Measurements from ENCODE around the gene CSK.

CSK gene

GRCh38 chr15:74799856-74800558 lies 18.1 kb downstream of the CSK start:
- no peaks in the 10 kb centered on the region for H3K27me3 ChIP-seq (ENCODE audit: insufficient read depth, low read length)
- H3K27ac ChIP-seq (ENCODE audit: low read length) = no peak overlapping the region
- no peaks in the 10 kb centered on the region for H3K9me3 ChIP-seq (ENCODE audit: insufficient read depth, low read depth, low read length)
- H3K4me1 ChIP-seq (ENCODE audit: insufficient read depth, low read length) = no peaks in the 10 kb centered on the region
- H3K9ac ChIP-seq (ENCODE audit: low read depth, low read length) = no peak overlapping the region
- no peak overlapping the region for H3K4me3 ChIP-seq (ENCODE audit: low read length)
- peaks cover 34% of the 10 kb centered on the region for H3K36me3 ChIP-seq (ENCODE audit: insufficient read depth, low read depth, low read length)

- no peak overlapping the region for H3K27ac ChIP-seq (ENCODE audit: low read length)
- H3K9me3 ChIP-seq (ENCODE audit: insufficient read depth, low read depth, low read length) = no peaks in the 10 kb centered on the region
- no peak overlapping the region for H3K9ac ChIP-seq (ENCODE audit: low read depth, low read length)
- H3K4me3 ChIP-seq (ENCODE audit: low read length) = no peak overlapping the region
- no peaks in the 10 kb centered on the region for H3K4me1 ChIP-seq (ENCODE audit: insufficient read depth, low read length)
- H3K36me3 ChIP-seq (ENCODE audit: insufficient read depth, low read depth, low read length) = peaks cover 34% of the 10 kb centered on the region
- H3K27me3 ChIP-seq (ENCODE audit: insufficient read depth, low read length) = no peaks in the 10 kb centered on the region
Measured at GRCh38 chr15:74800559-74801094, 18.7 kb downstream of the CSK start.

GRCh38 chr15:74801311-74801997 lies 19.6 kb downstream of the CSK start:
- Histone ChIP-seq H3K4me3 (ENCODE audit: low read length) (no peak overlapping the region), H3K9ac (ENCODE audit: low read depth, low read length) (no peak overlapping the region), H3K27me3 (ENCODE audit: insufficient read depth, low read length) (no peaks in the 10 kb centered on the region), H3K4me1 (ENCODE audit: insufficient read depth, low read length) (no peaks in the 10 kb centered on the region), H3K36me3 (ENCODE audit: insufficient read depth, low read depth, low read length) (peaks cover 34% of the 10 kb centered on the region), H3K27ac (ENCODE audit: low read length) (no peak overlapping the region), H3K9me3 (ENCODE audit: insufficient read depth, low read depth, low read length) (no peaks in the 10 kb centered on the region)

DNA sequence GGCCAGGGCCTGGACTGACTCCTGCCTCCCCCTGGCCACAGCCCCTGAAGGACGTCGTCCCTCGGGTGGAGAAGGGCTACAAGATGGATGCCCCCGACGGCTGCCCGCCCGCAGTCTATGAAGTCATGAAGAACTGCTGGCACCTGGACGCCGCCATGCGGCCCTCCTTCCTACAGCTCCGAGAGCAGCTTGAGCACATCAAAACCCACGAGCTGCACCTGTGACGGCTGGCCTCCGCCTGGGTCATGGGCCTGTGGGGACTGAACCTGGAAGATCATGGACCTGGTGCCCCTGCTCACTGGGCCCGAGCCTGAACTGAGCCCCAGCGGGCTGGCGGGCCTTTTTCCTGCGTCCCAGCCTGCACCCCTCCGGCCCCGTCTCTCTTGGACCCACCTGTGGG lies 20.4 kb downstream of the CSK start:
- Histone ChIP-seq H3K36me3 (ENCODE audit: insufficient read depth, low read depth, low read length) (peaks cover 34% of the 10 kb centered on the region), H3K9ac (ENCODE audit: low read depth, low read length) (no peak overlapping the region), H3K27ac (ENCODE audit: low read length) (no peak overlapping the region), H3K27me3 (ENCODE audit: insufficient read depth, low read length) (no peaks in the 10 kb centered on the region), H3K4me3 (ENCODE audit: low read length) (no peak overlapping the region), H3K9me3 (ENCODE audit: insufficient read depth, low read depth, low read length) (no peaks in the 10 kb centered on the region), H3K4me1 (ENCODE audit: insufficient read depth, low read length) (no peaks in the 10 kb centered on the region)

GRCh38 chr15:74802862-74803447 lies 21.1 kb downstream of the CSK start:
- H3K4me1 ChIP-seq (ENCODE audit: insufficient read depth, low read length) = no peaks in the 10 kb centered on the region
- no peak overlapping the region for H3K27ac ChIP-seq (ENCODE audit: low read length)
- no peak overlapping the region for H3K4me3 ChIP-seq (ENCODE audit: low read length)
- peaks cover 34% of the 10 kb centered on the region for H3K36me3 ChIP-seq (ENCODE audit: insufficient read depth, low read depth, low read length)
- H3K9me3 ChIP-seq (ENCODE audit: insufficient read depth, low read depth, low read length) = no peaks in the 10 kb centered on the region
- H3K9ac ChIP-seq (ENCODE audit: low read depth, low read length) = no peak overlapping the region
- H3K27me3 ChIP-seq (ENCODE audit: insufficient read depth, low read length) = no peaks in the 10 kb centered on the region

GRCh38 chr15:74804935-74805334 lies 23.1 kb downstream of the CSK start:
- Histone ChIP-seq H3K36me3 (ENCODE audit: insufficient read depth, low read depth, low read length) (peaks cover 30% of the 10 kb centered on the region), H3K27ac (ENCODE audit: low read length) (no peak overlapping the region), H3K9ac (ENCODE audit: low read depth, low read length) (no peak overlapping the region), H3K4me3 (ENCODE audit: low read length) (no peak overlapping the region), H3K4me1 (ENCODE audit: insufficient read depth, low read length) (peaks cover 2% of the 10 kb centered on the region; the same call in 1 of the 2 replicates), H3K27me3 (ENCODE audit: insufficient read depth, low read length) (no peaks in the 10 kb centered on the region), H3K9me3 (ENCODE audit: insufficient read depth, low read depth, low read length) (no peaks in the 10 kb centered on the region)

- H3K4me1 ChIP-seq (ENCODE audit: insufficient read depth, low read length) = peaks cover 2% of the 10 kb centered on the region; the same call in 1 of the 2 replicates
- H3K36me3 ChIP-seq (ENCODE audit: insufficient read depth, low read depth, low read length) = peaks cover 14% of the 10 kb centered on the region
- no peak overlapping the region for H3K27ac ChIP-seq (ENCODE audit: low read length)
- no peaks in the 10 kb centered on the region for H3K9me3 ChIP-seq (ENCODE audit: insufficient read depth, low read depth, low read length)
- H3K9ac ChIP-seq (ENCODE audit: low read depth, low read length) = no peak overlapping the region
- no peaks in the 10 kb centered on the region for H3K27me3 ChIP-seq (ENCODE audit: insufficient read depth, low read length)
- H3K4me3 ChIP-seq (ENCODE audit: low read length) = no peak overlapping the region
Measured at GRCh38 chr15:74807282-74807681, 25.4 kb downstream of the CSK start.

DNA sequence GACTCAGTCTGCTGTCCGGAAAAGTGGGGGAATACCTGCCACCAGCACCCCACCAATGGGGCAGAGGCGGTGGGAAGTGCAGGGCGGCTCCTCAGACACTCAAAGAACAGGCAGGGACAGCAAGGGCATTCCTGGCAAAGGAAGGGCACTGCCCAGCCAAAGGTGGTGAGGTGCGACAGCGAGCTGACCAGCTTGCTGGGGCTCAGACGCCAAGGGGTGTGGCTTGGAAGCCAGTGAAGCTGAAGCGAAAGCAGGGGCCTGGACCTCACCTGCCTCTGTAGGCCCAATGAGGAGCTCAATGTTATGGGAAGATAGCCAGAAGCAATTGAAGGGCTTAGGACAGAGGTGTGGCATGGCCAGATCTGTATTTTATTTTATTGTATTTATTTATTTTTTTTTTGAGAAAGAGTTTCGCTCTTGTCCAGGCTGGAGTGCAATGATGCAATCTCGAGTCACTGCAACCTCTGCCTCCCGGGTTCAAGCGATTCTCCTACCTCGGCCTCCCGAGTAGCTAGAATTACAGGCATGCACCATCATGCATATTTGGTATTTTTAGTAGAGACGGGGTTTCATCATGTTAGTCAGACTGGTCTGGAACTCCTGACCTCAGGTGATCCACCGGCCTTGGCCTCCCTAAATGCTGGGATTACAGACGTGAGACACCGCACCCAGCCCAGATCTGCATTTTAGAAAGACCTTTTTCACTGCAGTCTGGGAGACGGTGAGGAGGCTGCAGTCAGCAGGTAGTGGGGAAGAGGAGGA lies 26.4 kb downstream of the CSK start:
- Histone ChIP-seq H3K36me3 (ENCODE audit: insufficient read depth, low read depth, low read length) (peaks cover 12% of the 10 kb centered on the region), H3K4me3 (ENCODE audit: low read length) (no peak overlapping the region), H3K27me3 (ENCODE audit: insufficient read depth, low read length) (no peaks in the 10 kb centered on the region), H3K4me1 (ENCODE audit: insufficient read depth, low read length) (peaks cover 2% of the 10 kb centered on the region; the same call in 1 of the 2 replicates), H3K27ac (ENCODE audit: low read length) (no peak overlapping the region), H3K9ac (ENCODE audit: low read depth, low read length) (no peak overlapping the region), H3K9me3 (ENCODE audit: insufficient read depth, low read depth, low read length) (no peaks in the 10 kb centered on the region)

- Histone ChIP-seq H3K27me3 (ENCODE audit: insufficient read depth, low read length) (no peaks in the 10 kb centered on the region), H3K36me3 (ENCODE audit: insufficient read depth, low read depth, low read length) (peaks cover 6% of the 10 kb centered on the region), H3K4me3 (ENCODE audit: low read length) (no peak overlapping the region), H3K9ac (ENCODE audit: low read depth, low read length) (no peak overlapping the region), H3K4me1 (ENCODE audit: insufficient read depth, low read length) (peaks cover 2% of the 10 kb centered on the region; the same call in 1 of the 2 replicates), H3K27ac (ENCODE audit: low read length) (no peak overlapping the region), H3K9me3 (ENCODE audit: insufficient read depth, low read depth, low read length) (no peaks in the 10 kb centered on the region)
Measured at GRCh38 chr15:74808840-74809229, 27.0 kb downstream of the CSK start.

DNA sequence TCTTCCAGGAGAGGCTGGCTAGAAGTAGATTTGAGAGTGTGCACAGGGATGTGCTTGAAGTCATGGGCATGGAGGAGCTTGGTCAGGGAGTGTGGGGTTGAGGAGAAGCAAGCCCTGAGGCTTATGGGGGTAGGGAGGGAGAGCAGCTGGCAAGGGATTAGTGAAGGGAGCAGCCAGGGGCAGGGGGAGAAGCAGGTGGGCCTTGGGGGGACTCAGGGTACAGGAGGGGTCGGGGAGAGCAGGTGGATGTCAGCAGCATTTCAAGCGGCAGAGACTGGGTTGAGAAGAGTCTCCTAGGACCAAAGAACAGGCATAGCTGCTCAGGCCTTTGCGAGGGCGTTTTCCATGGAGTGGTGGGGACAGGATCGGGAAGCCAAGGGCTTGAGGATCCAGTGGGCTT lies 27.4 kb downstream of the CSK start:
- Histone ChIP-seq H3K27ac (ENCODE audit: low read length) (no peak overlapping the region), H3K4me1 (ENCODE audit: insufficient read depth, low read length) (peaks cover 2% of the 10 kb centered on the region; the same call in 1 of the 2 replicates), H3K9ac (ENCODE audit: low read depth, low read length) (no peak overlapping the region), H3K4me3 (ENCODE audit: low read length) (no peak overlapping the region), H3K36me3 (ENCODE audit: insufficient read depth, low read depth, low read length) (peaks cover 2% of the 10 kb centered on the region; the same call in 1 of the 2 replicates), H3K9me3 (ENCODE audit: insufficient read depth, low read depth, low read length) (no peaks in the 10 kb centered on the region), H3K27me3 (ENCODE audit: insufficient read depth, low read length) (no peaks in the 10 kb centered on the region)

GRCh38 chr15:74809956-74810355 lies 28.1 kb downstream of the CSK start:
- Histone ChIP-seq H3K4me1 (ENCODE audit: insufficient read depth, low read length) (peaks cover 2% of the 10 kb centered on the region; the same call in 1 of the 2 replicates), H3K27me3 (ENCODE audit: insufficient read depth, low read length) (no peaks in the 10 kb centered on the region), H3K36me3 (ENCODE audit: insufficient read depth, low read depth, low read length) (no peaks in the 10 kb centered on the region), H3K27ac (ENCODE audit: low read length) (no peak overlapping the region), H3K4me3 (ENCODE audit: low read length) (no peak overlapping the region), H3K9ac (ENCODE audit: low read depth, low read length) (no peak overlapping the region), H3K9me3 (ENCODE audit: insufficient read depth, low read depth, low read length) (no peaks in the 10 kb centered on the region)

Measured in iPS-20b (cell line).